Hematopoietic multipotent progenitor cell treated with erythropoietin and hydrocortisone succinate and interleukin-3 and kit ligand, for 4 days (in vitro differentiated cells): ENCODE results near the gene MFRP.

Source experiments
- DNase-seq: peaks from one replicate; pipeline ENCODE4 v3.0.0-alpha.2; 2015

MFRP gene

DNA sequence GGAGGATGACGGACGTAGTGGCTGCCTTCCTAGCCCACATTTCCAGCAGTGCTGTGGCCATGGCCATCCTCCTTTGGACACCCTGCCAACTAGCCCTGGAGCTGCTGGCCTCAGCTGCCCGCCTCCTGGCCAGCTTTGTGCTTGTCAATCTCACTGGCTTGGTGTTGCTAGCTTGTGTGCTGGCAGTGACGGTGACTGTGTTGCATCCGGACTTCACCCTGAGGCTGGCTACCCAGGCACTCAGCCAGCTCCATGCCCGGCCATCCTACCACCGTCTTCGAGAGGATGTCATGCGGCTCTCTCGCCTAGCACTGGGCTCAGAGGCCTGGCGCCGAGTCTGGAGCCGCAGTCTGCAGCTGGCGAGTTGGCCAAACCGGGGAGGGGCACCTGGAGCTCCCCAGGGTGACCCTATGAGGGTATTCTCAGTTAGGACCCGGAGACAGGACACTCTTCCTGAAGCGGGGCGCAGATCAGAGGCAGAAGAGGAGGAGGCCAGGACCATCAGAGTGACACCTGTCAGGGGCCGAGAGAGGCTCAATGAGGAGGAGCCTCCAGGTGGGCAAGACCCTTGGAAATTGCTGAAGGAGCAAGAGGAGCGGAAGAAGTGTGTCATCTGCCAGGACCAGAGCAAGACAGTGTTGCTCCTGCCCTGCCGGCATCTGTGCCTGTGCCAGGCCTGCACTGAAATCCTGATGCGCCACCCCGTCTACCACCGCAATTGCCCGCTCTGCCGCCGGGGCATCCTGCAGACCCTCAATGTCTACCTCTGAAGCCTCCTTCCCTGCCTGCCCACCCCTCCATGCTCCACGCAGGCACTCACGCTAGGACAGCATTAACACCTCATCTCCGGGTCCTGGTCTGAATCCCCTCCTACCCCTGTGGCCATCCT lies 10.6 kb downstream of the MFRP start:
- no peak for DNase-seq

DNA sequence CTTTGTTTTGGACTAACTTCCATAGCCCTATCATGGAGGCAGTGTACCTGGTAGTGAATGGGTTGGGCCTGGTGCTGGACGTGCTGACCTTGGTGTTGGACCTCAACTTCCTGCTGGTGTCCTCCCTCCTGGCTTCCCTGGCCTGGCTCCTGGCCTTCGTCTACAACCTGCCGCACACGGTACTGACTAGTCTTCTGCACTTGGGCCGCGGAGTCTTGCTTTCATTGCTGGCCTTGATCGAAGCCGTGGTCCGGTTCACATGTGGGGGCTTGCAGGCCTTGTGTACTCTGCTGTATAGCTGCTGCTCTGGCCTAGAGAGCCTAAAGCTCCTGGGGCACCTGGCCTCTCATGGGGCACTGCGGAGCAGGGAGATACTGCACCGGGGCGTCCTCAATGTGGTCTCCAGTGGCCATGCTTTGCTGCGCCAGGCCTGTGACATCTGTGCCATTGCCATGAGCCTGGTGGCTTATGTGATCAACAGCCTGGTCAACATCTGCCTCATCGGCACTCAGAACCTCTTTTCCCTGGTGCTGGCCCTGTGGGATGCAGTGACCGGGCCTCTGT lies 11.3 kb downstream of the MFRP start:
- DNase-seq = no peak

- DNase-seq = peak; percentile 99
Observed at GRCh38 chr11:119334174-119334930, 12.2 kb downstream of the MFRP start, which contains the start of gene RNF26. TSS of gene RNF26 (plus strand) at chr11:119334527. CDS start at chr11:119335123, 596 bp downstream.

DNA sequence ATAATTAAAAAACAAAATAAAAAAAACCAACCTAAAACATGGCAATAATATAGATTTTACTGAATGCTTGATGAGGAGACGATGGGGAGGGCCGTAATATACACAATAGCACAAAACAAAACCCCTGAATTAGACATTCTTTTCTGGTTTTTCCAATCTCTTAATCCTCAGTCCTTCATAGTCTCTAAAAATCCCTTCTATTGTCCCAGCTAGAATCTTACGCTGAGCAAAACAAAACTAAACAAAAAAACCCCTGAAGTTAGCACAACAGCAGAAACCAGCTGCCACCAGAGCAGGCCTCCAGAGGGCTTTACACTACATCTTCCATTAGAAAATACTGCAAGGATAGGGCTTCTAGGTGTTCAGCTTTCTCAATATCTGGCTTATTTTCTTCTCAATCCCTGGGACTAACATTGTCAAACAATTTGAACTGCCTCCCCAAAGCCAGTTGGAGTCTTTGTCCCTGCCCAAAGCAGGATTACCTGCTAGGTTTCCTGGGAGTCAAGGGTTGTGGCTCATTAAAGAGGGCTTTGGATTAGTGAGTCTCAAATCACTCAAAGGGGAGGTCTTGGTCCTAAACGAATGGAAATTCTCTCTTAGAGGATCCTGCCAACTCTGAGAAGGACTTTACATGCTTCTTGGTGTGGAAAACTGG lies 14.3 kb downstream of the MFRP start:
- no peak for DNase-seq

DNA sequence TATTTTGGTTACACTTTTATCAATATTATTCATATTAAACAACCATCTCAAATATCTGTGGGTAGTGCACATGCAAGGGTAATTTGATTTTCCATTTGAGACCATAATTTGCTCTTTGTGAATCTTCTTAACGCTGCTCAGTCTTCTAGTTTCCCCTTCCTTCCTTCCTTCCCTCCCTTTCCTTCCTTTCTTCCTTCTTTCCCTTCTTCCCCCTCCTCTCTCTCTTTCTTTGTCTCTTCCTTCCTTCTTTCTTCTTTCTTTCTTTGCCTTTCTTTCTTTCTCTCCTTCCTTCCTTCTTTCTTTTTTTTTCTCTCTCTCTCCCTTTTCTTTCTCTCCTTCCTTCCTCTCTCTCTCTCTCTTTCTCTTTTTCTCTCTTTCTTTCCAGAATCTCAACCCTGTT lies 16.3 kb downstream of the MFRP start:
- no peak for DNase-seq

DNA sequence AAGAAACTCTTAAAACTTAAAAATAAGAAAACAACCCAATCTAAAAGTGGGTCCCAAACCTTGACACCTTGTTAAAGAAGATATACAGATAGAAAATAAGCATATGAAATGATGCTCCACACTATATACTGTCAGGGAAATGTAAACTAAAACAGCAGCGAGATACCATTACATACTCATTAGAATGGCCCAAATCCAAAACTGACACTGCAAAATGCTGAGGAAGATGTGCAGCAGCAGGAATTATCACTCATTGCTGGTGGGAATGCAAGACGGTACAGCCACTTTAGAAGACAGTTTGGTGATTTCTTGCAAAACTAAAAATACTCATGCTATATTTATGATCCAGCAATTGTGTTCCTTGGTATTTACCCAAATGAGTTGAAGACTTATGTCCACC lies 17.2 kb downstream of the MFRP start:
- DNase-seq = no peak

GRCh38 chr11:119324189-119324588 lies 22.3 kb downstream of the MFRP start:
- DNase-seq = no peak

- DNase-seq = peak; percentile 82
Observed at GRCh38 chr11:119323532-119324033, 22.9 kb downstream of the MFRP start.

- no peak for DNase-seq
Observed at GRCh38 chr11:119322921-119323531, 23.5 kb downstream of the MFRP start.

- no peak for DNase-seq
Observed at GRCh38 chr11:119322360-119322739, 24.2 kb downstream of the MFRP start.

DNA sequence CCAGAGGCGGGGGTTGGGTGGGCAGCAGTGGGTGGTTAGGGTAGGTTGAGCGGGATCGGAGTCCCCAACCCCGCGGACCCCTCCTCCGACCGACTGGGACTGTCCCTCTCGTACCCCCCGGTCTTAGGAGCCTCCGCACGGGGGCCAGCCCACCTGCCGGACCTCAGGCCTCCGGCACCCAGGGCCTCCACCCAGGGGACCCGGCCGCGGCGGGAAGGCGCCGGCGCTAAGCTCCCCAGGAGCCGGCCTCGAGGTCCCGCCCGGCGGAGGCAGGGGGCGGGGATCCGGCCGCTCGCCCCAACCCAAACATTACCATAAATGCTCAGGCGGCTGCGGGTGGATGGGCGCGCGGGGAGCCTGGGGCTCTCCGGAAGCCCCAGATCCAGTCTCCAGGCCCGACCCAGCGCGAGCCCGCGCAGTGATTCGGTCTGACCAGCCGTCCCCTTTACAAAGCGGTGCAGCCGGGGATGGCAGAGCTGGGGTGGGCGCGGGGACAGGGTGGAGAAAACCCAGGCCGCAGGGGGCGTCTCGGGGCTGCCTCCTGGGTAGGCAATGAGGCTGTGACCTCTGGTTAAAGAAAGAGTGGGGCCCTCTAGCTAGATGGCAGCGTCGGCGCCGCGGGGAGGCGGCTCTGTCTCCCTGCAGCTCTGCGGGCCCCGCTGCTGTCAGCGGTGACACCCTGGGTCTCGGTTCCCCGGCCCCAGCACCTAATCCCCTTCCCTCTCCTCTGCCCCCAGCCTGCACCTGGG lies 25.6 kb downstream of the MFRP start:
- peak; percentile 58 for DNase-seq

DNA sequence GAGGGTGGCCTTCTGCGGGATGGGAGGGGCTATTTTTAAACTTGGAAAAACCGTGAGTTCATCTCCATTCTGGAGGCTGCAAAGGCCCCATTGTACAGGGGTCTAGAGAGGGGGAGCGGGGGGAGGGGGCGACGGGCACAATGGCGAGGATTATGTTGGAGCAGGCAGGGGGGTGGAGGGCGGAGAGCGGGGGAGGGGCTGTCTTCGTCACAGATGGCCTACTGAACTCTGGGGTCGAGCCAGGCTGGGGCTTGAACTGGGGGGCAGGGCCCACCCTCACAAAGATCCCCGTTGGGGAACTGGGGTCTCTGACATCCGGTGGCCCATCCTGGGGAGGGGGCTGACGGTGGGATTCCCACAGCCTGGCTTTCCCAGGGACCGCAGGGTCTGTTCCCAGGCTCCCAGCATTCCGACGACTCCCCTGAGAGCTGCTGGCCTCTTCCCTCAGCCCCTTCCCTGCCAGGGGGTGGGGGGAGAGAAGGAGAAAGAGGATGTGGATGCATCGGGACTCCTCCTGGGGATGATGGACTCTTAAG lies 26.2 kb downstream of the MFRP start:
- DNase-seq = no peak

GRCh38 chr11:119319700-119320239 lies 26.7 kb downstream of the MFRP start:
- DNase-seq = no peak

- no peak for DNase-seq
Observed at GRCh38 chr11:119319136-119319699, 27.3 kb downstream of the MFRP start.

- DNase-seq = no peak
Observed at GRCh38 chr11:119318240-119319135, 28.0 kb downstream of the MFRP start.

DNA sequence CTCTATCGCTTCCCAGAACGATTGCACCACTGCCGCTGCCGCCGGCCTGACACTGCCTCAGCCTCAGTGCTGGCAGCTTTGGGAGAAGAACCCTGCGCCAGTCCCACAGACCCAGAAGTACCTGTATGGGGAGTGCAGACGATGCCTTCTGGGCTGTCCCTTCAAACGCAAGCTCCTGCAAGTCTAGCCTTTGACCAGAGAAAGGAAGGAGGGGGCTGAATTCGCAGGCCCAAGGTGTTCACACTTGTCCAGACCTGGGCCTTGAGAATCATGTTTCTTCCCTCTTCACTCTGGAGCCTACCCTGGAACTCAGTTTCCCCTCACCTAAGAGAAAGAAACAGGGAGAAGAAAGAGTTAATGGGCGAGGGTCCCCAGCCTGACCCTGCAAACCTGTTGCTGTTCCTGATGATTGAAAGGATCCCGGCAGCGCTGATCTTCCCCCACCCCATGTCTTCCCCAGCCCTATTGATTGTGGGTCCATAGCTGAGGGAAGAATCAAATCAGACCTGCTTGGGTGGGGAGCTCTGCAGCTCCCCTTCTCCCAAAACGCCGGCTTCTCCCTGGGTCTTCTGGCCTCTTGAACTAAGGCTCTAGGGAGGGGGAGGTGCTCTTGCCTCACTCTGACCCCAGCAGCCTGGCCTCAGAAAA lies 28.8 kb downstream of the MFRP start:
- no peak for DNase-seq

DNA sequence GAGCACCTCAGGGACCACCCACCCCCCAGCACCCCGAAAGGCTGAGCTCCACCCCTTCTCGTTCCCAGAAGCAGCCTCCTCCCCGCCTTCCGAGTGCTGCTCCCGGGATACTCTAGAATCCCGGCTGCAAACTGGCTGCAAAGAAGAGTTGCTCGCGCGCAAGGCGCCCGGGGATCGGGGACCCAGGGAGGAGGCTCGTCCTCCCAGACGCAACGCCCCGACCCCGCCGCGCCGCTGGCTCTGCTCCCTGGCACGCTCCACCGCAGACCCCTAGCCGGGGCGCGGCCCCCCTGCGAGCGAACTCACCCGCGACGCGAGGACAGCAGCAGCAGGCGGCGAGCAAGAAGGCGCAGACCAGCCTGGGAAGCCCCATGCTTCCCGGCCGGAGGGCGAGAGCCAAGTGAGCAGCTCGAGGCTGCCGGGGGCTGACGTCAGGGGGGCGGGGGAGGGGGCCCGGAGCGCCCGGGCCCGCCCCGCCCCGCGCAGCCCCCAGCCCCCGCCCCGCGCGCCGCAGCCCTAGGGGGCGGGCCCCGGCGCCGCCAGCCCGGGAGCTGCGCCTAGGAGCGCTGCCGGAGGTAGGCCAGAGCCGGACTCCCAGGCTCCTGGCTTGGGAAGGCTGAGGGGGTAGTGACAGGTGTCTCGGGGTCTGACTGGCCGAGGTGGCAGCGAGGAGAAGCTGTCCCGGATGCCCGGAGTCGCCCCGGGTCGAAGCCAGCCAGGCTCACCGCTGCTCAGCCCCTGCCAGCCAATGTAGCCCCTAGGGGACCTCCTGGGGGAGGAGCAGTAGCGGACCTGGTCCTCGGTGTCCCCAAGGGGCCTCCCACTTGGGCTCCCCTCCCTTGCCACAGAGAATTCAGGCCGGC lies 29.5 kb downstream of the MFRP start, which contains the start of gene MCAM:
TSS of gene MCAM (minus strand) at position 402 of the 863 bp plus-strand sequence. CDS start at position 373, 29 bp downstream.
- no peak for DNase-seq
